HepG2 (cell line): Measurements from ENCODE around the gene AKAP7. TPM values are rescaled to one million over a fixed set of nuclear protein-coding genes. Genes with fewer than 3 reads are reported as not detected.

Experiments used
- ATAC-seq: fragments of 200-7000 bp; cut with Tn5 transposase; 3 replicates; pipeline ENCODE4 v1.9.1; 2020; ENCODE audit warnings: mild to moderate bottlenecking, moderate library complexity
- BruUV-seq: library from RNA; stranded (reverse); fragments of 400-500 nt; replicated peaks from 2 replicates; lab custom pipeline; 2021; lab: Mats Ljungman, UMichigan
- CTCF ChIA-PET: fragments of 300-600 bp; formaldehyde crosslinking; extraction: SDS; loops from one replicate; lab custom pipeline; 2021; ENCODE audit warnings: low total read pairs, inconsistent platforms, low intra/inter-chr PET ratio; lab: Yijun Ruan, JAX
- POLR2A ChIA-PET: fragments of 350-600 bp; sonication (Branson Sonifier 250); formaldehyde crosslinking; loops from one replicate; lab custom pipeline; 2020; ENCODE audit warnings: antibody characterized with exemption, inconsistent platforms; lab: Yijun Ruan, JAX
- DNase-seq: peaks from one replicate; pipeline ENCODE4 v3.0.0-alpha.2; 2015; ENCODE audit warnings: low spot score
- FAIRE-seq: peaks from 3 replicates; lab custom pipeline; 2011; peaks lifted over from hg19 to GRCh38; lab: Jason Lieb, UNC
- H2AFZ ChIP-seq: one replicate; pipeline ENCODE4 v1.6.1; 2011; ENCODE audit warnings: low read length, inconsistent platforms
- H3K27ac ChIP-seq: fragments of 300-600 bp; 3 replicates; pipeline ENCODE4 v1.8.0; 2011; ENCODE audit warnings: mixed run types, mild to moderate bottlenecking, mixed read lengths, low read length, inconsistent platforms; ENCODE audit not compliant: insufficient read depth; ENCODE audit errors: extremely low read length
- H3K27me3 ChIP-seq, 2 experiments: fragments of 200-600 bp in 1 of 2; 2 replicates in 1 of 2; 3 replicates in 1 of 2; pipeline versions ENCODE4 v1.6.0 to v1.8.0; 2011; ENCODE audit warnings: low read length in 2 of 2, mild to moderate bottlenecking in 2 of 2, moderate library complexity in 2 of 2, inconsistent platforms in 1 of 2; ENCODE audit not compliant: insufficient read depth in 2 of 2, control insufficient read depth in 1 of 2
- H3K36me3 ChIP-seq, 2 experiments: fragments of 200-600 bp in 1 of 2; replicated peaks in 1 of 2; 2 replicates in 1 of 2; 3 replicates in 1 of 2; pipeline versions ENCODE4 v1.5.1 to v1.8.0; 2011; ENCODE audit warnings: low read length in 2 of 2, inconsistent platforms in 1 of 2; ENCODE audit not compliant: insufficient read depth in 2 of 2, control insufficient read depth in 1 of 2
- H3K4me1 ChIP-seq: 2 replicates; pipeline ENCODE4 v1.5.1; 2012; ENCODE audit warnings: low read length, inconsistent platforms; ENCODE audit not compliant: insufficient read depth
- H3K4me2 ChIP-seq: 2 replicates; pipeline ENCODE4 v1.6.0; 2011; ENCODE audit warnings: low read depth, low read length, inconsistent platforms
- H3K4me3 ChIP-seq, 3 experiments: fragments of 200-600 bp in 1 of 3; sonication (generic), shearing (Covaris generic) in 1 of 3; replicated peaks in 1 of 3; 2 replicates each; pipeline ENCODE4 v1.5.1; 2011 to 2016; ENCODE audit warnings: low read length in 3 of 3, inconsistent platforms in 2 of 3, low read depth in 2 of 3, mild to moderate bottlenecking in 2 of 3, control low read depth in 1 of 3, mixed read lengths in 1 of 3; ENCODE audit not compliant: insufficient read depth in 1 of 3
- H3K79me2 ChIP-seq: one replicate; pipeline ENCODE4 v1.6.1; 2011; ENCODE audit warnings: low read length, inconsistent platforms; ENCODE audit not compliant: insufficient read depth
- H3K9ac ChIP-seq: 2 replicates; pipeline ENCODE4 v1.6.0; 2011; ENCODE audit warnings: mild to moderate bottlenecking, low read depth, low read length, inconsistent platforms; ENCODE audit not compliant: insufficient read depth
- H3K9me3 ChIP-seq: 2 replicates; pipeline ENCODE4 v1.5.1; 2012; ENCODE audit warnings: mild to moderate bottlenecking, low read length
- H4K20me1 ChIP-seq: 2 replicates; pipeline ENCODE4 v1.6.0; 2011; ENCODE audit warnings: inconsistent platforms, mild to moderate bottlenecking, low read length, moderate library complexity; ENCODE audit not compliant: insufficient read depth
- GLI4 ChIP-seq: sonication (generic); formaldehyde crosslinking; IDR thresholded peaks from 2 replicates; pipeline ENCODE4 v1.5.1; 2020; ENCODE audit warnings: missing genetic modification reagents, mild to moderate bottlenecking, moderate library complexity, borderline replicate concordance
- JARID2 ChIP-seq: sonication (generic); formaldehyde crosslinking; IDR thresholded peaks from 2 replicates; pipeline ENCODE4 v1.8.1; 2023; ENCODE audit warnings: missing genetic modification reagents, inconsistent platforms; ENCODE audit not compliant: insufficient replicate concordance
- NRL ChIP-seq: sonication (generic); formaldehyde crosslinking; IDR thresholded peaks from 2 replicates; pipeline ENCODE4 v1.5.0; 2020; ENCODE audit warnings: missing genetic modification reagents, mild to moderate bottlenecking, moderate library complexity, borderline replicate concordance
- SMAD1 ChIP-seq: sonication (generic); formaldehyde crosslinking; IDR thresholded peaks from 2 replicates; pipeline ENCODE4 v1.4.0; 2020; ENCODE audit warnings: missing genetic modification reagents, low read depth, mild to moderate bottlenecking, borderline replicate concordance
- ZNF562 ChIP-seq: sonication (generic); formaldehyde crosslinking; IDR thresholded peaks from 2 replicates; pipeline ENCODE4 v1.8.0; 2022; ENCODE audit warnings: missing genetic modification reagents, borderline replicate concordance
- ZNF567 ChIP-seq: sonication (generic); formaldehyde crosslinking; IDR thresholded peaks from 2 replicates; pipeline ENCODE4 v1.8.1; 2023; ENCODE audit warnings: mild to moderate bottlenecking, missing genetic modification reagents, borderline replicate concordance
- ZNF878 ChIP-seq: sonication (generic); formaldehyde crosslinking; IDR thresholded peaks from 2 replicates; pipeline ENCODE4 v1.8.1; 2023; ENCODE audit warnings: mild to moderate bottlenecking, missing genetic modification reagents, moderate library complexity
- WGBS: methylation state at CpG from one replicate; pipeline ENCODE4 v1.1.6; 2017; ENCODE audit warnings: low lambda C conversion rate; 5-methylcytosine and 5-hydroxymethylcytosine counted together
- in situ Hi-C: cut with HindIII; loops from 2 replicates; pipeline ENCODE4 v1.10.0; 2017; ENCODE audit warnings: low pct_unique_long_range_greater_than_20kb; ENCODE audit not compliant: extremely low pct_ligation_motif_present
- intact Hi-C: fragments of 100-400 bp; cut with micrococcal nuclease; formaldehyde crosslinking; loops from one replicate; pipeline ENCODE4 v1.10.0; 2022; ENCODE audit not compliant: unreplicated experiment
- polyA plus RNA-seq, 8 experiments: library from polyadenylated mRNA; depleted of rRNA in 3 of 8; stranded (reverse) in 7 of 8; unstranded in 1 of 8; fragments of >200 nt; fragmentation: Illumina TruSeq in 4 of 8; extraction: Trizol in 4 of 8; gene quantifications; 2 replicates each; pipeline versions ENCODE4 v1.2.1 to v1.2.3, GENCODE V29; 2011 to 2016; ENCODE audit warnings: low read depth in 4 of 8, missing spikeins in 1 of 8, mixed read lengths in 1 of 8; ENCODE audit not compliant: insufficient read depth in 1 of 8
- total RNA-seq, 5 experiments: library from RNA; depleted of rRNA; stranded (reverse); fragments of >200 nt; fragmentation: Illumina TruSeq; extraction: Trizol; gene quantifications; 2 replicates each; pipeline ENCODE4 v1.2.3, GENCODE V29; 2016; ENCODE audit warnings: low read depth in 1 of 5
- TF ChIP-seq, protein P1 (sequence below): sonication (generic); formaldehyde crosslinking; IDR thresholded peaks from 2 replicates; pipeline ENCODE4 v1.5.0; 2020; ENCODE audit warnings: missing genetic modification reagents

The AKAP7 gene
- total and polyA plus RNA-seq, 2 of the 13 experiments (the other 11 are each of a cell fraction or from before 2014, with no cell fraction given): 3.6 to 11.7 TPM

DNA sequence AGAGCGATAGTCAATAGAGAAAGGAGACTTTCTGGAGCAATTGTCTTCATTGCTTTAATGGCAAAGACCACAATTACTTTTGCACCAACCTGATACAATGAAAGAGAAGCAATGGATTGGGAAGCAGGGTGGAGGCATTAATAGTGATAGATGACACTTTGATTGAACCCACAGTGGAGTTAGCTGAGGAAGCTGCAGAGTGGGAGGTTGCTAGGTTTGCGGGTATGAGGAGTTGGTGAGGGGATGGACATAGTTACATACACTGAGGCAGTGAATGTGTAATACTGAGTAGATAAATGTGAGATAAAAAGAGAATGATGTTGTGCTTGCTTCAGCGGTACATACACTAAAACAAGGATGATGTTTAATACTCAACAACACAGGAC is 91.9 kb downstream of the AKAP7 start:
- no peak for FAIRE-seq
- no peaks in the 10 kb centered on the region for H3K9me3 ChIP-seq

DNA sequence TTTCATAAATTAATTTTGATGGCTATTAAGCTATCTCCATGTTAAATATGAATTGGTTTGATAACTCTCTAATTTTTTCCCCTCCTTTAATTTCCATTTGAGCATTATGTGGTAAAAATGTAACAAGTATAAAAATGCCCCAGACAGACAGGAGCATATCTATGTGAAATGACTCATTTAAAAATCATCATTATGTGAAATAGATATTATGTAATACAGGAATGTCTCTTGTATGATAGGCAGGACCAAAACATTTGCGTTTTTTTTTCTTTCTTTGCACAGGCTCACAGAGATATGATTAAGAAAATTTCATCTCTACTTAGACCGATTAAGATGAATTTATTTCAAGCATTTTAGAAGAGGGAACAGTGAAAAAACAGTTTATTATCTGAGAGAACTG is 95.8 kb downstream of the AKAP7 start:
- TF ChIP-seq, protein P1, sequence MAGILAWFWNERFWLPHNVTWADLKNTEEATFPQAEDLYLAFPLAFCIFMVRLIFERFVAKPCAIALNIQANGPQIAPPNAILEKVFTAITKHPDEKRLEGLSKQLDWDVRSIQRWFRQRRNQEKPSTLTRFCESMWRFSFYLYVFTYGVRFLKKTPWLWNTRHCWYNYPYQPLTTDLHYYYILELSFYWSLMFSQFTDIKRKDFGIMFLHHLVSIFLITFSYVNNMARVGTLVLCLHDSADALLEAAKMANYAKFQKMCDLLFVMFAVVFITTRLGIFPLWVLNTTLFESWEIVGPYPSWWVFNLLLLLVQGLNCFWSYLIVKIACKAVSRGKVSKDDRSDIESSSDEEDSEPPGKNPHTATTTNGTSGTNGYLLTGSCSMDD (CRISPR knock-in tag): no peak
- no peaks in the 10 kb centered on the region for H4K20me1 ChIP-seq
- H2AFZ ChIP-seq: no peak overlapping the region
- no TSS peak for BruUV-seq
- FAIRE-seq (no peak), ATAC-seq (no peak), DNase-seq (no peak)
- no peaks in the 10 kb centered on the region for H3K36me3 ChIP-seq
- no peaks in the 10 kb centered on the region for H3K4me1 ChIP-seq
- no peak overlapping the region for H3K4me2 ChIP-seq
- no peak overlapping the region for H3K4me3 ChIP-seq
- 80% methylated on average over 2 of the region's 2 CpGs for WGBS
- in situ Hi-C loops (no loop called here), intact Hi-C loops (no loop called here)
- H3K27ac ChIP-seq: no peak overlapping the region
- CTCF ChIA-PET: no interaction called here
- H3K9me3 ChIP-seq: no peaks in the 10 kb centered on the region
- no peak overlapping the region for H3K9ac ChIP-seq
- POLR2A ChIA-PET: no interaction called here
- H3K27me3 ChIP-seq: no peaks in the 10 kb centered on the region
- H3K79me2 ChIP-seq: no peaks in the 10 kb centered on the region

More for the DNA sequence above, 91.9 kb downstream of the AKAP7 start:
- Histone ChIP-seq H3K36me3 (no peaks in the 10 kb centered on the region), H3K4me3 (no peak overlapping the region), H3K4me2 (no peak overlapping the region), H3K27ac (no peak overlapping the region), H3K4me1 (no peaks in the 10 kb centered on the region), H3K27me3 (no peaks in the 10 kb centered on the region), H3K9ac (no peak overlapping the region), H2AFZ (no peak overlapping the region), H4K20me1 (no peaks in the 10 kb centered on the region), H3K79me2 (no peaks in the 10 kb centered on the region)
- in situ Hi-C loops (no loop called here), intact Hi-C loops (no loop called here)
- BruUV-seq: no TSS peak
- 95% methylated on average over 3 of the region's 3 CpGs for WGBS
- no peak for TF ChIP-seq JARID2 (CRISPR knock-in tag)
- TF ChIP-seq GLI4: no peak
- TF ChIP-seq NRL (CRISPR knock-in tag): no peak
- TF ChIP-seq SMAD1 (CRISPR knock-in tag): no peak
- TF ChIP-seq ZNF567 (CRISPR knock-in tag): no peak
- TF ChIP-seq ZNF878 (CRISPR knock-in tag): no peak
- TF ChIP-seq ZNF562 (CRISPR knock-in tag): no peak
- ChIA-PET CTCF (no interaction called here), POLR2A (interaction anchor here (0.7 kb wide), 1 partner anchor 32 kb away, joined by 3 read pairs; no protein-coding TSS in a partner anchor)
- ATAC-seq: no peak
- no peak for DNase-seq
